OCI-LY3 (cell line): ENCODE data around the gene ARHGAP26.

ENCODE experiments used
- EZH2phosphoT487 ChIP-seq: fragments of 200-600 bp; shearing (Covaris generic); IDR thresholded peaks from 2 replicates; pipeline ENCODE4 v1.6.1; 2018; ENCODE audit warnings: antibody characterized with exemption, mixed run types, low read depth
- TF ChIP-seq, protein P1 (sequence below): fragments of 200-600, 300-600 bp; sonication (generic); IDR thresholded peaks from 2 replicates; pipeline ENCODE4 v1.5.1; 2014; ENCODE audit warnings: antibody characterized with exemption, low read length, low read depth

DNA sequence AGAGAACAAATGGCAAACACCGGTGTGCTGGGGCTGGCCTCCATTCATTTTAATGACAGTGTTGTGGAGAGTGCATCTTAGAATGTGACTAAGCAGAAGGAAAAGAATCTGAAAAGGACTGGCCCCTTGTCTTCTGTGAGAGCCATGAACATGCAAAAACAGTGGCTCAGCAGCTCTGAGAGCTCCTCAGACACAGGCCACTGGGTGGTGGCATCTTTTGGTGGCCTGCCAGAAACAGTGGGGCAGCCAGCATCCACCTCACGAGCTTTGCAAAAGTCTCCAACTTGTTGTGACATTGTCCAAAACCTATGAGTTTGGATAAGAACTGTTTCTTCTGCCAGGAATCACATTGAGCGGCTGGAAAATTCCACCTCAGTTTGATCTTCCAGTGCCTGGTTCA, 399.9 kb downstream of the ARHGAP26 start:
- TF ChIP-seq, protein P1, sequence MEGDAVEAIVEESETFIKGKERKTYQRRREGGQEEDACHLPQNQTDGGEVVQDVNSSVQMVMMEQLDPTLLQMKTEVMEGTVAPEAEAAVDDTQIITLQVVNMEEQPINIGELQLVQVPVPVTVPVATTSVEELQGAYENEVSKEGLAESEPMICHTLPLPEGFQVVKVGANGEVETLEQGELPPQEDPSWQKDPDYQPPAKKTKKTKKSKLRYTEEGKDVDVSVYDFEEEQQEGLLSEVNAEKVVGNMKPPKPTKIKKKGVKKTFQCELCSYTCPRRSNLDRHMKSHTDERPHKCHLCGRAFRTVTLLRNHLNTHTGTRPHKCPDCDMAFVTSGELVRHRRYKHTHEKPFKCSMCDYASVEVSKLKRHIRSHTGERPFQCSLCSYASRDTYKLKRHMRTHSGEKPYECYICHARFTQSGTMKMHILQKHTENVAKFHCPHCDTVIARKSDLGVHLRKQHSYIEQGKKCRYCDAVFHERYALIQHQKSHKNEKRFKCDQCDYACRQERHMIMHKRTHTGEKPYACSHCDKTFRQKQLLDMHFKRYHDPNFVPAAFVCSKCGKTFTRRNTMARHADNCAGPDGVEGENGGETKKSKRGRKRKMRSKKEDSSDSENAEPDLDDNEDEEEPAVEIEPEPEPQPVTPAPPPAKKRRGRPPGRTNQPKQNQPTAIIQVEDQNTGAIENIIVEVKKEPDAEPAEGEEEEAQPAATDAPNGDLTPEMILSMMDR = no peak
- no peak for TF ChIP-seq EZH2phosphoT487
